HG02798 (cell line): Measurements from ENCODE around the gene WIPF3.

Experiments
- ATAC-seq: cut with Tn5 transposase; IDR thresholded peaks from one replicate; pipeline ENCODE4 v1.9.1; 2021; ENCODE audit warnings: mild to moderate bottlenecking; ENCODE audit not compliant: unreplicated experiment, poor library complexity

Gene WIPF3

GRCh38 chr7:29808075-29808801 is 1.9 kb downstream of the WIPF3 start:
- no peak for ATAC-seq

DNA sequence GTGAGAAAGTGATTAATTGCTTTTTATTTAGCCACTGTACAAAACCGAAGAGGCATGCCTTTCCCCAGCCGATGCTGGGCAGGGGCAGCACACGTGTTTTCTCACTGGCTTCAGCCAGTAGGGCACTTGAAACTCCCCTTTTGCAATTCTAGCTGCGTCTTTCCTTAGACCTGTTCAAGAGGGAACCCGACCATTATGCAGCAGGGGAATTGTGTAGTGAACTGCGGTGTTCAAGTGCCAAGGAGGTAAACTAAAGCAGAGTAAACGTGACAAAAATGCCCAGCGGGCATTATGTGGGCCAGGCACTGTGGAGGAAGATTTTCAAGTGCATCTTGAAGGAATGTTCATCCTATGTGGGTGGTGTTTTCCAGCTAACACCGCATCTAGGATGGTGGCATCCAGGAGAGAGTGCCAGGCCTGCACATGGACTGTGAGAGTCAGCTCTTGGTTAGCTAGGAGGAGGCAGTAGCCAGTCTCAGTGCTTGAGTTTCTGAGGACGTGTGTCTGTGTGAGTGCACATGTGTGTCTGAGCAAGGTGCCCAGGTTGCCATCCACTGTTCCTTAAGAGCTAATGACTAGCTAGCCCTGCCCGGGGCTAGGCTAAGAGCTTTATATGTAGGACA is 3.3 kb downstream of the WIPF3 start:
- no peak for ATAC-seq

GRCh38 chr7:29810297-29810696 is 4.0 kb downstream of the WIPF3 start:
- no peak for ATAC-seq

DNA sequence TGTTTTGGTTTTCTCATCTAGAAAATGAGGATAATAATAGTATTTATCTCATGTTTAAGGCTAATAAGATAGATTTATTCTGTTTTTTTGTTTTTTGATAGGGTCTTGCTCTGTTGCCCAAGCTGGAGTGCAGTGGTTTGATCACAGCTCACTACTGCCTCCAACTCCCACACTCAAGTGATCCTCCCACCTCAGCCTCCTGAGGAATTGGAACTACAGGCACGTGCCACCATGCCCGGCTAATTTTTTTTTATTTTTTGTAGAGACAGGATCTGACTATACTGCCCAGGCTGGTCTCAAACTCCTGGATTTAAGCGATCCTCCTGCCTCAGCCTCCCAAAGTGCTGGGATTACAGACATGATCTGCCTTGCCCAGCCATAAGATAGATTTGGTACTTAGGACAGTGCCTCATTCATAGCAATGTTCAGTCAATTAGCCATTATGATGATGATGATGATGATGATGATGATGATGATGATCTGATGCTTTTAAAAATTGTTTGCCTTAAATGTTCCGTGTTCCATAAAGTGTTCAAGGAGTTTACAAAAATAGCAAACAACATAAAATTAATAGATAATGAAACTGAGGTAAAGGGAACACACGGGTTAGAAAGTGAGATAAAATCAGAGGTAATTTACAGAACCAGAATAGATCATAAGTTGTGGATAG is 4.6 kb downstream of the WIPF3 start:
- ATAC-seq, result no peak

GRCh38 chr7:29811586-29811985 is 5.3 kb downstream of the WIPF3 start:
- no peak for ATAC-seq

DNA sequence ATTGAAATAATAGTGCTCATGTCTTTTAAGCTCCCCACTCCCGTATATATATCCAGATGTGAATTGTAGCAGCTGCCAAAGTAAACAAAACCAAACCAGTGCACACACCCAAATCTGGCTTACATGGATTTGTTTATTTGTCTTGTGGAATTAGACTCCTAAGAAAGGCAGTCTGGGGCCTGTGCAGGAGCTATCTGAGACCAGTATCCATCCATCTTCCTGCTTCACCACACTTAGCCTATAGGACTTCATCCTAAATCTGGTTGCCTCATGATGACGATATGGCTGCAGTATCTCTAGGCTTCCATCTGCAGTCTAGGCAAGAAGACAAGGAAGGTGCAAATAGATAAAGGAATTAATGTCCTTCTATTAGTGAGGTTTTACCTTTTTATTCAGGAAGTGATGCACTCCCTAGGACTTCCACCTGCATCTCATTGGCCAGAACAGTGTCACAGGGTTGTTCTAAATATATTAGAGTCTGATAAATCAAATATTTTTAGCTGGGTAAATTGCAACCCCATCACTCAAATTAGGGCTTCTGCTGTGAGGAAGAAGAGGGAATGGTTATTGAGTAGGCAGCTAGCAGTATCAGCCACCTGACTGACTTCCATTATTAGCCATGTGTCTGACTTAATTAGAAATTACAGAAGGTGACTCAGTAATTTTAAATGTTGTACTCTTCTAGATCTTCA is 6.0 kb downstream of the WIPF3 start:
- no peak for ATAC-seq

DNA sequence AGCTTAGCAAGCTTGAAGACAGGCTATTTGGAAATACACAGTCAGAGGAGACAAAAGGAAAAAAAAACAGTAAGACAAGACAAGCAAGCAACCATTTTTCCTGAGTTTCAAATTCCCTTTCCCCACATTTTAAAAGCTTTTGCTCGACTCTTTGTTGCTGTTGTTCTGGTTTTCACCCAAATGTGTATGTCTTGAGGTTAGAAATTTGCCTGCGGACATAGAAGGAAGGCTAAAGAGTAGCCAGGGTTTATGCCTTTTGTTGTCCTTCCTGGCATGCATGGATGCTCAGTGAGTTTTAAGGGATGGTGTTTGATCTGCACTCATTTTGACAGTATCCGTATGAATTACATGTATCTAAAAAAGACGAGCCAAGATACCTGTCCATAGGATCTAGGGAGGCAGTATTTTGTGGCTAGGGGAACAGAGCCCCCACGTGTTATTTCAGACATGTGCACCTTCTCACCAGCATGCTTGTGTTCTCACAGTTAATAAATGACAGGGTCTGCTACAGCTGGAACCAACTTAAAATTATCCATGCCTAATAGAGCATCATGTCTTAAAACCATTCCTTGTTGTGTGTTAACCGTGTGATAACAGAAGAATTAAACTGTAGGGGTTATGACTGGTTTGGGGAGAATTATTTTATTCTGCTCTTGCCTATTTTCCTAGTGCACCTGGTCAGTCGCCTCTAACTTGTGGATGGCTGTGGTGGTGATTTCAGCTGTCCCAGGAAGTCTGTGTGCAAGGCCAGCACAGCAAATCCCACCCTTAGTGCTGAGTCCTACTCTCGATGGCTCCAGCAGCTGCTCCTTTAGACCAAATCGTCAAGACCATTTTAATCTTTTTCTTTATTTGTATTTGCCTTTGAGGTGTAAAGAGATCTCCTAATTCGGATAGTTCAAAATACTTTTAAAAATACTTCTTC is 9.1 kb downstream of the WIPF3 start:
- ATAC-seq, result no peak

- no peak for ATAC-seq
Observed at GRCh38 chr7:29818308-29818707, 12.0 kb downstream of the WIPF3 start.

DNA sequence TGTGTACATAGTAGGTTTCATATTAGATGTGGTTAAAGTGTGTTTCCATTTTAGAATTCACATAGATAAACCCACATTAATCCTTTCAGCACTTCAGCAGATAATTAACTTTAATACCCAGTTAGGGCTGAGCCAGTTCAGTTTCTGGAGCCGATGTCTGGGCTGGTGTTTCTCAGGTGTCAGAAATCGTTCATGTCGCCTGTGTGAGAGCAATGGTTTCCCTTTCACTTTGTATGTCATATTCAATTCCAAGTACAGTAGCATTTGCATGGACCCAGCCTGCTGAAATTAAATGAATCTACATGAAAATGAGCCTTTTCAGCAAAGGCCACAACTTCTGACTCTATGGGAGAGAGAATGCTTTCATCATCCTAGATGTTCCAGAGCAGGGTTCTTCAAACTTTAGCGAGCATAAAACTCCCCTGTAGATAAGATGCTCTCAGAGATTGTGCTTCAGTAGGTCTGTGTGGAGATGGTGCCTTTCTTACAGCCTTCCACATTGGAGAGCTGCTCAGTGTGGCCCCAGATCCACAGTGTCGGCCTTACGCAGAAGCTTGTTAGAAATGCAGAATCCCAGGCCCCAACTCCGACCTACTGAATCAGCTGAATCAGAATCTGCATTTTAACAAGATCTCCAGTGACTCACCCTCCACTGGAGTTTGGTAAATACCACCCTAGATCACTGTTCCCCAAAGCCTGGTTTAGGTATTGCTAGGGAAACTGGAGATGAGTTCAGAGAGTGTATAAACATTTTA is 19.6 kb downstream of the WIPF3 start:
- ATAC-seq, result peak; percentile 95

DNA sequence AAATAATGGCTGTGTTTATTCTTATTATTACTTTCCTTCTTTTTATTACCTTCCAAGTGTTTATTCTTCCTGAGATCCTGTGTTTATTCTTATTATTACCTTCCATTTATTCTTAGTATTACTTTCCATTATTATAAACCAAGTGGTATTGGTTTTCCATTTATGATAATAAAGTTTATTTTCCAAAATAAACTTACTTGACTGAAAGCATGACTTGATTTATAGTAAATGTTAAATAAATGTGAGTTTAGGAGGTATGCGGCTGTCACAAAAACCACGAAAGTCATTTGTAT is 20.2 kb downstream of the WIPF3 start:
- ATAC-seq, result no peak

DNA sequence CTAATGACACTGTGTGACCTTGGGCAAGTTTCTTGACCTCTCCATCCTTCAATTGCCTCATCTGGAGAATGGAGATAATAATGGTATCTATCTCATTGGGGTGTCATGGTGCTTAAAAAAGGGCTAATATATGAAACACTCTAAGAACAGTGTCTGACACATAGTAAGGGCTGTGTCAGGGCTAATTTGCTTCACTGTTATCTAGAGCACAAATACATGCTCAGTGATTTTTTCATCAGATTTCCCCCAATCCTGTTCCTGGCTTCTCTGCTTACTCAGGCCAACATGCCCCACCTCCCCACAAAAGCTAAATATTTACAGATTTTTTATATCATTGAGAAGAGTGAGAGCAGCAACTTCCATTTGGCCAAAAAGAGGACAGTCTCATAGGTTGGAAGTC is 20.6 kb downstream of the WIPF3 start:
- no peak for ATAC-seq

GRCh38 chr7:29831705-29832104 is 25.4 kb downstream of the WIPF3 start:
- ATAC-seq, result no peak

DNA sequence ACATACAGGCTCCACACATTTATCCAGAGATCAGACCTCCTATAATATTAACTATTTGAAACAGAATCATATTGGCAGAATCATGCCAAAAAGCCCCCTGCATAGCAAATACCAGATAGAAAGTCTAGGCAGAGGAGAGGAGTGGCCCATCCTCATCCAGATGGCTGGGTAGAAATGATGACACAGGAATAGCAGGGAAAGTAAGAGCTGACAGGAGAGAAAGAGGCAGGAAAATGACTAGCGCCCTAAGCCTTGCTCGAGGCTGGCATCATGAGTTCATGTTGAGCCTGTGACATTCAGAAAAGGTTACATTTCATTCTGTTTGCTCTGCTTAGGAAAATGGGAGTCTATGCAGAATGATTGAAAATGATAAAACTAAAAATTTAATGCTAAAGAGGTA is 27.6 kb downstream of the WIPF3 start:
- ATAC-seq, result no peak

DNA sequence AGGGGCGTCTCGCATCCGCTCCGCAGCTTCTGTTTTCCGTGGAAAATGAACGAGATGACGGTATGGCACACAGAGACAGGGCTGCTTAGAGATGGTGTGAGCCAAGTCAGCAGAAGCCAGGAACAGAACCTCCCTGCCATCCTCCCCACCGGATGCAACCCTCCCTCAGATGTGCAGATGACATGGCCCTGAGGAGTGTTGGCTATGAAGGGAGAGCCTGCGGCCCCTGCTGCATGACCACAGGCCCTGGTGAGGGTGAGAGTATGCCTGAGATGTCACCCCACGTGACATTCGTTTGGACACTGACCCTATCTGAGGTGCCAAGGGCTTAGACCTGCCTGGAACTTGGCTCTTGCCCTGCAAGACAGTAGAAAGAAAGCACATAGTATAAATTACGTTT is 29.4 kb downstream of the WIPF3 start:
- no peak for ATAC-seq

DNA sequence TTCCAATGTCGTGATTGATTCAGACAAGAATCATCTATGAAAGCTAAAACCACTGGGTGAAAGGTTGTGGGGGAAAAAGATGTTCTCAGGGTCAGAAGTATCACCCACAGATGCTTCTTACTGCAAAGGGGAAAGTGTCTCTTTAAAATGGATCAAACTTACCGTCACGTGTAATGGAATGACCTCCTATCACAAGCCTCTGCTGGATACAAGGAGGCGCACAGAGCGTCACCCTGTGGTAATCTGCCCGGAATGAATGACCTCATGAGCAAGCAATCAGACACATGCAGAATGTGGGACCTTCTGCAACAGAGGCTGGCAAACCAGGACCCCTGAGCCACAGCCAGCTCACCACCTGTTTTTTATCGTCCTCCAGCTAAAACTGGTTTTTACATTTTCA is 33.0 kb downstream of the WIPF3 start:
- ATAC-seq, result no peak

GRCh38 chr7:29839921-29840320 is 33.6 kb downstream of the WIPF3 start:
- ATAC-seq, result no peak

- ATAC-seq, result no peak
Observed at GRCh38 chr7:29840701-29841100, 34.4 kb downstream of the WIPF3 start.

DNA sequence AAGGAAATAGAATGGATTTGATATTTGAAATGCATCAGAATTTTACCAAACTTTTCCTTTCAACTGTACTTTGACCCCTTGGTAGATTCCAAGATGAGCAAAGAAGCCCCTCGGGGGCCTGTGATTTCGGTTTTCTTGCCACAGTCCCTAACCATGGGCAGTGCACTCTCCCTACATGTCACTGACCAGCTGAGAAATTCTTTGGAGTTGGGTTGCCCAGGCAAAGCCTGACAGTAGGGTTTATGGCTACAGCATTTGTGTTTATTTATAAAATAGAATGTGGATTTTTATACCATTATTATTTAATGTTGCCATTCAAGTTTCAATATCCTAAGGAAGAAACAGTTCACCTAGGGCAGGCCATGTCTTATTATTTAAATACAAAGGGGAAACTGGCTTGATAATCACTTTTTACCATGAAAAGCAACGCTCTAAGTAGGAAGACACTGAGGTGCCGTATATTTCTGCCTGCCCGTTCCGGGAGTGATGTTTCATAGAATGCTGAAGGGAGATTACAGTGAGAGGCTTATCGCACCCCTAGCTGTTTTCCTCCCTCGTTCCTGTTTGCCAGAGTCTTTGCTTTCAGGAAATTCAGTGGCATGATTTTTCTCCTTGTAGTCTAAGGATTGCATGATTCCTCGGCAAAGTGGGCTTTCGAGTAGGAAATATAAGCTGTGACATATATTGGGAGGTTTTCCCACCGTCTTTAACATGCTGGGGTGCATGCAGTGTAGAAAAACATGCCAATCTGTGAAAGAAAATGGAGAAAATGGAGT is 35.8 kb downstream of the WIPF3 start:
- ATAC-seq, result no peak

GRCh38 chr7:29843093-29843492 is 36.8 kb downstream of the WIPF3 start:
- ATAC-seq, result no peak
